HepG2 (cell line): ENCODE measurements around the gene DDIT4. TPM values are rescaled to one million over a fixed set of nuclear protein-coding genes. Genes with fewer than 3 reads are reported as not detected.

Experiments used
- IRX3 ChIP-seq: sonication (generic); formaldehyde crosslinking; IDR thresholded peaks from 2 replicates; pipeline ENCODE4 v1.8.1; 2023; ENCODE audit warnings: mild to moderate bottlenecking, low read depth, missing genetic modification reagents, borderline replicate concordance
- KLF12 ChIP-seq: sonication (generic); formaldehyde crosslinking; IDR thresholded peaks from 2 replicates; pipeline ENCODE4 v1.4.0; 2020; ENCODE audit warnings: missing genetic modification reagents, borderline replicate concordance
- MAFK ChIP-seq, 2 experiments: IDR thresholded peaks in 1 of 2; conservative IDR thresholded peaks in 1 of 2; 2 replicates each; pipeline ENCODE4 v1.6.1; 2011; ENCODE audit warnings: improper control_type of control experiment in 2 of 2, low read length in 2 of 2
- MLX ChIP-seq: IDR thresholded peaks from 2 replicates; pipeline ENCODE4 v1.6.1; 2016
- TFAP4 ChIP-seq: sonication (generic); IDR thresholded peaks from 2 replicates; pipeline ENCODE4 v1.6.1; 2016; ENCODE audit warnings: low read depth, borderline replicate concordance
- TGIF2 ChIP-seq: IDR thresholded peaks from 2 replicates; pipeline ENCODE4 v1.6.1; 2016; ENCODE audit warnings: control low read depth, missing compliant biosample characterization
- TRIM24 ChIP-seq: sonication (generic); formaldehyde crosslinking; IDR thresholded peaks from 2 replicates; pipeline ENCODE4 v1.8.0; 2022; ENCODE audit warnings: mild to moderate bottlenecking, missing genetic modification reagents
- ZNF550 ChIP-seq: sonication (generic); formaldehyde crosslinking; IDR thresholded peaks from 2 replicates; pipeline ENCODE4 v1.4.0; 2020; ENCODE audit warnings: mild to moderate bottlenecking, missing genetic modification reagents, borderline replicate concordance
- ZNF609 ChIP-seq: sonication (generic); formaldehyde crosslinking; IDR thresholded peaks from 2 replicates; pipeline ENCODE4 v1.4.0; 2020; ENCODE audit warnings: mild to moderate bottlenecking, missing genetic modification reagents, borderline replicate concordance
- ZNF646 ChIP-seq: sonication (generic); formaldehyde crosslinking; IDR thresholded peaks from 2 replicates; pipeline ENCODE4 v1.9.0; 2021; ENCODE audit warnings: mild to moderate bottlenecking, missing genetic modification reagents
- ZNF704 ChIP-seq: sonication (generic); formaldehyde crosslinking; IDR thresholded peaks from 2 replicates; pipeline ENCODE4 v1.8.1; 2023; ENCODE audit warnings: mild to moderate bottlenecking, inconsistent platforms, moderate library complexity, missing genetic modification reagents, borderline replicate concordance
- polyA plus RNA-seq, 8 experiments: library from polyadenylated mRNA; depleted of rRNA in 3 of 8; stranded (reverse) in 7 of 8; unstranded in 1 of 8; fragments of >200 nt; fragmentation: Illumina TruSeq in 4 of 8; extraction: Trizol in 4 of 8; gene quantifications; 2 replicates each; pipeline versions ENCODE4 v1.2.1 to v1.2.3, GENCODE V29; 2011 to 2016; ENCODE audit warnings: low read depth in 4 of 8, missing spikeins in 1 of 8, mixed read lengths in 1 of 8; ENCODE audit not compliant: insufficient read depth in 1 of 8
- total RNA-seq, 5 experiments: library from RNA; depleted of rRNA; stranded (reverse); fragments of >200 nt; fragmentation: Illumina TruSeq; extraction: Trizol; gene quantifications; 2 replicates each; pipeline ENCODE4 v1.2.3, GENCODE V29; 2016; ENCODE audit warnings: low read depth in 1 of 5

Gene DDIT4
- total and polyA plus RNA-seq, 2 of the 13 experiments (the other 11 are each of a cell fraction or from before 2014, with no cell fraction given), result 35.6 to 40.7 TPM

GRCh38 chr10:72319416-72320254 lies 45.9 kb downstream of the DDIT4 start (continued):
- TF ChIP-seq ZNF609 (peak; percentile 87), KLF12 (CRISPR knock-in tag) (peak; percentile 34; the same call in 1 of the 2 replicates), TFAP4 (no peak; the same call in 1 of the 2 replicates), MAFK (conservative IDR thresholded peaks at IDR 0.05 in 1 of 2, IDR thresholded peaks at IDR 0.05 in 1 of 2; ENCODE audit: low read length in 2 of 2) (no peak), ZNF704 (CRISPR knock-in tag) (no peak), ZNF646 (CRISPR knock-in tag) (no peak), TRIM24 (CRISPR knock-in tag) (no peak), IRX3 (CRISPR knock-in tag) (no peak), MLX (CRISPR knock-in tag) (no peak), TGIF2 (CRISPR knock-in tag) (peak; percentile 76; the same call in 1 of the 2 replicates), ZNF550 (CRISPR knock-in tag) (0 out of 2 replicates have a peak, but pooled peaks have one; percentile 55)
